Left kidney (tissue), 2 donors: Measurements from ENCODE around the gene PPP4R3B. TPM values are rescaled to one million over a fixed set of nuclear protein-coding genes. Genes with fewer than 3 reads are reported as not detected.
A peak's percentile ranks its signal among the peaks of the same experiment; 100 is the strongest.
"Not testable (repeated sequence)": the region's sequence is repeated elsewhere in the genome, so short reads cannot be mapped to it uniquely, and the experiment has no call there.

Experiments
- DNase-seq: peaks from one replicate; pipeline ENCODE4 v3.0.0-alpha.2; 2013
- polyA plus RNA-seq: library from polyadenylated mRNA; unstranded; fragments of 120-200 nt; gene quantifications from one replicate; pipeline ENCODE4 v1.2.1, GENCODE V29; 2013; ENCODE audit not compliant: insufficient read length

Gene PPP4R3B
- polyA plus RNA-seq, 1 donor = 90.8 TPM

- DNase-seq = no peak
Measured at GRCh38 chr2:55598056-55598795, 19.2 kb downstream of the PPP4R3B start.

GRCh38 chr2:55596795-55597194 is 20.6 kb downstream of the PPP4R3B start:
- DNase-seq = not testable (repeated sequence)

- no peak for DNase-seq
Measured at GRCh38 chr2:55595536-55595935, 21.9 kb downstream of the PPP4R3B start.

GRCh38 chr2:55592130-55592529 is 25.3 kb downstream of the PPP4R3B start:
- no peak for DNase-seq

GRCh38 chr2:55590810-55591440 is 26.5 kb downstream of the PPP4R3B start:
- no peak for DNase-seq

GRCh38 chr2:55585451-55586080 is 31.9 kb downstream of the PPP4R3B start:
- no peak for DNase-seq

- peak; percentile 10 for DNase-seq
Measured at GRCh38 chr2:55581874-55582547, 35.4 kb downstream of the PPP4R3B start.

- no peak for DNase-seq
Measured at GRCh38 chr2:55581435-55581834, 36.0 kb downstream of the PPP4R3B start.

GRCh38 chr2:55569002-55569401 is 48.4 kb downstream of the PPP4R3B start:
- not testable (repeated sequence) for DNase-seq

GRCh38 chr2:55567298-55567697 is 50.1 kb downstream of the PPP4R3B start:
- no peak for DNase-seq

GRCh38 chr2:55565613-55566012 is 51.8 kb downstream of the PPP4R3B start:
- DNase-seq = no peak

- DNase-seq = no peak
Measured at GRCh38 chr2:55560855-55561254, 56.6 kb downstream of the PPP4R3B start.

- no peak for DNase-seq
Measured at GRCh38 chr2:55556809-55557208, 60.6 kb downstream of the PPP4R3B start.

GRCh38 chr2:55555977-55556376 is 61.4 kb downstream of the PPP4R3B start:
- DNase-seq = no peak

GRCh38 chr2:55553321-55553720 is 64.1 kb downstream of the PPP4R3B start:
- no peak for DNase-seq

- DNase-seq = no peak
Measured at GRCh38 chr2:55550368-55551102, 66.9 kb downstream of the PPP4R3B start.

GRCh38 chr2:55547679-55548078 is 69.7 kb downstream of the PPP4R3B start:
- DNase-seq = not testable (repeated sequence)

- DNase-seq = no peak
Measured at GRCh38 chr2:55547001-55547400, 70.4 kb downstream of the PPP4R3B start.

- no peak for DNase-seq
Measured at GRCh38 chr2:55530539-55531081, 86.8 kb downstream of the PPP4R3B start.

- DNase-seq = no peak
Measured at GRCh38 chr2:55526174-55526573, 91.2 kb downstream of the PPP4R3B start.

- no peak for DNase-seq
Measured at GRCh38 chr2:55524884-55525437, 92.5 kb downstream of the PPP4R3B start.
